ENCODE measurements around the gene HGFAC. TPM values are rescaled to one million over a fixed set of nuclear protein-coding genes. Genes with fewer than 3 reads are reported as not detected.

HGFAC gene
- total RNA-seq, 1 experiment from 2014 or later, result 0.37 TPM

GRCh38 chr4:3476341-3476747 is 34.6 kb downstream of the HGFAC start:
- peaks cover 2% of the 10 kb centered on the region for H3K23me2 ChIP-seq (ENCODE audit: insufficient read length, low read depth, low read length, poor library complexity, severe bottlenecking)
- no peak overlapping the region for H3K4me2 ChIP-seq (ENCODE audit: insufficient read depth, insufficient read length, low read length)
- no peak overlapping the region for H3K56ac ChIP-seq (ENCODE audit: insufficient read length, low read depth, low read length)
- Mint-ChIP-seq H3K9me3 (no peaks in the 10 kb centered on the region), H3K27me3 (ENCODE audit: low read depth) (peaks cover 89% of the 10 kb centered on the region), H3K4me1 (peaks cover 9 to 17% of the 10 kb centered on the region in 2 experiments), H3K36me3 (ENCODE audit: insufficient read depth in 1 of 3, low read depth in 3 of 3) (no peaks in the 10 kb centered on the region), H3K4me3 (no peak overlapping the region), H3K27ac (no peak overlapping the region)
- H3K79me2 ChIP-seq (ENCODE audit: insufficient read depth, low read length), result no peaks in the 10 kb centered on the region
- H2AK5ac ChIP-seq (ENCODE audit: insufficient read length, low read length), result no peak overlapping the region
- no peaks in the 10 kb centered on the region for H4K20me1 ChIP-seq (ENCODE audit: control insufficient read depth, insufficient read depth, insufficient read length)
- H3K18ac ChIP-seq (ENCODE audit: insufficient read length, low read depth, low read length), result no peak overlapping the region
- no peak overlapping the region for H4K91ac ChIP-seq (ENCODE audit: insufficient read length, low read depth, low read length)
- no peak overlapping the region for H2BK120ac ChIP-seq (ENCODE audit: low read depth, low read length, poor library complexity, severe bottlenecking)
- no peak overlapping the region for H3K23ac ChIP-seq (ENCODE audit: insufficient read length, low read depth, low read length)
- no peak overlapping the region for H2BK20ac ChIP-seq (ENCODE audit: low read depth, low read length, poor library complexity, severe bottlenecking)
- H3K27me3 ChIP-seq (ENCODE audit: insufficient read depth, low read length), result no peaks in the 10 kb centered on the region; the same call in 1 of the 2 replicates
- H2BK5ac ChIP-seq (ENCODE audit: insufficient read length, low read length), result no peak overlapping the region
- H3K14ac ChIP-seq (ENCODE audit: insufficient read depth, low read length), result no peak overlapping the region
- no peaks in the 10 kb centered on the region for H3K79me1 ChIP-seq (ENCODE audit: insufficient read depth, low read depth, low read length, poor library complexity, severe bottlenecking)
- DNase-seq, result no peak
- H3K4me1 ChIP-seq (ENCODE audit: insufficient read depth, low read length), result no peaks in the 10 kb centered on the region
- no peak overlapping the region for H4K5ac ChIP-seq (ENCODE audit: insufficient read length, low read depth, low read length)
- H3K9ac ChIP-seq (ENCODE audit: extremely low read depth, insufficient read length, low read length), result no peak overlapping the region
- no peak overlapping the region for H3K27ac ChIP-seq (ENCODE audit: insufficient read length, low read depth, low read length)
- H2BK12ac ChIP-seq (ENCODE audit: insufficient read length, low read depth, low read length), result no peak overlapping the region
- TF ChIP-seq CTCF (conservative IDR thresholded peaks at IDR 0.05), result no peak
- H3K9me3 ChIP-seq (ENCODE audit: control insufficient read depth, low read depth, low read length), result no peaks in the 10 kb centered on the region
- no peak overlapping the region for H2BK15ac ChIP-seq (ENCODE audit: low read depth, low read length)
- H3K4ac ChIP-seq (ENCODE audit: low read depth, low read length), result no peak overlapping the region
- H4K8ac ChIP-seq (replicated peaks; ENCODE audit: insufficient read length, low read depth, low read length), result no peak overlapping the region
- H2AFZ ChIP-seq (ENCODE audit: low read length), result no peak overlapping the region
- no peak overlapping the region for H3T11ph ChIP-seq (ENCODE audit: low read length)
- WGBS (ENCODE audit: extremely low coverage, insufficient read length, low lambda C conversion rate), result no CpG with 5 or more reads among the region's 22 CpGs

All from H9 (cell line).